GDM1 (cell line): Measurements from ENCODE around the gene RPP30.
"Not testable (repeated sequence)": the region's sequence is repeated elsewhere in the genome, so short reads cannot be mapped to it uniquely, and the experiment has no call there.

ENCODE experiments used
- DNase-seq: peaks from one replicate; lab custom pipeline; 2025; lab: John Stamatoyannopoulos, UW

The RPP30 gene

DNA sequence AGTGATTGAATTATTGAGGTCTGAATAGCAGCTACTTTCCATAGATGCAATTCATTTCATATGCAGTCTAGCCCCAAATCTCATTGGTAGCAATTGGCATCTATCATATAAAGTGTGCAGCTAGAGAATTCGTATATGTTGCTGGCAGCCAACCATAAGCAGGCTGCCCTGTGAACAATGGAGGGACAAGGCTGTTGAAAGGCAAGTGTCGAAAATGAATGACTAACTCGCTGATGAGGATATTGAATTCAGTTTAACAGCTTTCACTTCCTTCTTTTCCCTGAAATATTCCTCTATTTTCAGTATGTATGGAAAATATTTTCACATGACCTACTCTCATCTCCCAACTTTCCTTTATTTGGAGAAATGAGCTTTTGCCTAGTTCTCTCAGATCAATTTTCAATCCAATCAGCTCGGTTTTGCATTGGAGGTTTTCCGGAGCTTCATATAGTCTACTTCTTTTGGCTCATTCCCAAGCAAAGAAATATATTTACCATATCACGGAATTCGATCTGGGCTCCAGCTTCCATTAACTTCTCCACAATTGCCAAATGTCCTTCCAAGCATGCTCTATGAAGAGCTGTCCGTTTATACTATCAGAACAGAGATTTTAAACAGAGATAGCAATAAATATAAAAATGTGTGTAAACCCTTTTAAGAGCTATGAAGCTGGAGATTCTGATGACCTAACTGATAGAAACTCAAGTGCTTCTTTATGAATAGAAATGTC, 45.6 kb downstream of the RPP30 start:
- DNase-seq = no peak

DNA sequence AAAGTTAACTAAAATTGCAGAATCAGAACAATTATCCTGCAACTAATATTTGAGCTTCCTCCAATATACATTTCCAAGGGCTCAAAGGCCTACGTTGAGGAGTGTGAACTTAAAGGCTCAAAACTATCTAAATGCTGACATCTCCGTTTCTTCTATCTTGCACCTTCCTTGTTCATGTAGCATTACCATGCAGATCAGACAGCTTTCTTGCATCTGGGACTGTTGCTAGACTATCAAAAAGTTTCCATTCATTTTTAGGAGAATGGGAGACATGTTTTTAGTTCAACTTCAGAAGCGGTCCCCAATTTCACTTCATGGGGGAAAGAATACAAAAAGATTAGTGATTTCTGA, 46.2 kb downstream of the RPP30 start:
- no peak for DNase-seq

DNA sequence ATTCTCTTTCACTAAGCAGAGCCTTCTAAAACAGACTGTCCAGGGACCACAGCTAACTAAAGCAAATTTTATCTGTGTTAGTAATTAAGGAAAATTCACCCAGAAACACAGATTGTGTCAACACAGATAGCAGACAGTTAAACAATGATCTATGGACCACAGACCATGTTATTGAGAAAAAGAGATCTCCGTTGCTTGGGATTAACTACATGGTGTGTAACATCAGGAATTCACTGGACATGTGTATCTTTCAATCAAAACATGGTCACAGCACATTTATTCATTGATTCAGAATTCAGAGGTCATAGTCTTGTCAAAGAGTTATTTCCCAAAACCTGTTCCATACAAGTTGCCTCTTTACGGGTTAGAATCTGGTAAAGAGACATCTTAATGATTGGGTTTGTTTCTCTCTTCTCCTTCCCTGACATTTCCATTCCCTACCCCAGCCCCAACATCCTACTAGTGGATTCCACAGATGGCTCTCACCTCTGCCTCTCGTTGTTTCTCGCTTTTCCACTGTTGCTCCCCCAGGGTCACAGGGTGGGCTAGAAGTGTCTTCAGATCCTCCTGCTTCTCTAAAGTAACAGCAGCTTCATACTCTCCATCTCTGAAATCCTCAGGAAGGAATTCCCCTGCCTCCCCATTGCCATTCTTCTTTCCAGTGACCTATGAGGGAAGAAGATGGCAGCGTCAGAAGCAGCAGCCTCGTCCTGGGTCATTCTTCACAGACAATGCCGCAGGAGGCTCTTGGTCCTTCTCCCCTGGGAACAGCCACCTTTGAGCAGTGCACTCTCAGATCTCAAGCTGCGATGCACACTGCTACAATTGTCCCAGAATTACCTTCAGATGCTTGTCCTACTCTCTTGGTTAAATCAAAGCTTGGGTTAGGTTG, 48.2 kb downstream of the RPP30 start:
- DNase-seq = no peak

GRCh38 chr10:90920986-90921666, 49.4 kb downstream of the RPP30 start, which contains the start of gene ANKRD1:
Gene ANKRD1, minus strand, starts transcription at chr10:90921087. Its CDS starts 60 bp downstream, at chr10:90921027.
- no peak for DNase-seq

- no peak for DNase-seq
Observed at GRCh38 chr10:90921906-90922305, 50.1 kb downstream of the RPP30 start.

- no peak for DNase-seq
Observed at GRCh38 chr10:90923111-90923731, 51.4 kb downstream of the RPP30 start.

DNA sequence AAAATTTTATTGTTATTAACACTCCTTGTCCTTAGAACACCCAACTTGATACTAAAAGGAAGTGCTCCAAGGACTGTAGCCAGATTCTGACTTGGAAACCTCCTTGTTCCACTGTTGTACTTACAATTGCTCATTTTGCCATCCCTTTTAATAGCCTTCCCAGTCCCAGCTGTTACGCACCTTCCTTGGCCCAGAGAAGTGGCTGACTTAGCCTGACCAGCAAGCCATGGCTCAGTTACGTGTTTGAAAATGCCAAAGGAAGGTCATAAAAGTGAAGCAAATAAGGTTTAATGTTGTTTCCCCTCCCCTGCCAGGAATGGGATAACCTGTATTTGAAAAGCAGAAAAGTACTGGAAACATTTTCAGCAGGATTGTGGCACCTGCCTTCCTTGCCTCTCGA, 52.8 kb downstream of the RPP30 start:
- no peak for DNase-seq

DNA sequence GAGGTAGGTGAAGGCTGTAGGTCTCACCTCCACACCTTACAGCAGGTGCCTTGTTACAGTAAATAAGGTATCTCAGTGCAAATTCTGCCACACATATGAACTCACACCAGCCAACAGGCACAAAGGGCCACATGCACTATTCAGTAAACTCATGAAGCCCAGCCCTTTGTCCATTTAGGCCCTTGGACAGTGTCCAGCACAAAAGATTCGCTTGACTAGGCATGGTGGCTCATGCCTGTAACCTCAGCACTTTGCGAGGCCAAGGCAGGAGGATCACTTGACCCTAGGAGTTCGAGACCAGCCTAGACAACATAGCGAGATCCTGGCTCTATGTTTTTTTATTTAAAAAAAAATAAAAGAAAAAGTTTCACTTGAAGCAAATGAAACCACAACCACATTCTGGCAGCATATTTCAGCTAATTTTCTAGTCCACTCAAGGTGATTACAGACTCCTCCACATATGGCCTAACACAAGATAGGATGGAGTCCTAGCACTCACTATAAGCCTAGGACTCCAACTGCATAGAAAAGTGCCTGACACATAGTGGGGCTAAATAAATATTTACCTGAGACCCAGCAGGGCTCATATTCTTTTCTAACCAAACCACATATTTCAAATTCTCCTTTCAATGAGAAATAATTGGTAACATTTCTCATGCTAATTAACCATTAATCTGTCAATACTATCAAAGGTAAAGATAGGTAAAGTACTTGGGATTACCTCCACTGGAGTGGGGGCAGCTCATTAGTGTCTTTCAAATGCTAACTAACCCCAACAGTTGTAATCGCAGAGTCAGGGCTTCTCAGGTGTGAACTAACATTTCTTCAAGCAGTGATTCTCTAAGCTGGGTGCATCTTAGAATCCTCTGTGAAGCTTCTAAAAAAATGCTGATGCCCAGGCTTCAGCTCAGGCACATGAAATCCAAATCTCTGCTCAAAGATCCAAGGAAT, 53.6 kb downstream of the RPP30 start:
- DNase-seq = no peak

DNA sequence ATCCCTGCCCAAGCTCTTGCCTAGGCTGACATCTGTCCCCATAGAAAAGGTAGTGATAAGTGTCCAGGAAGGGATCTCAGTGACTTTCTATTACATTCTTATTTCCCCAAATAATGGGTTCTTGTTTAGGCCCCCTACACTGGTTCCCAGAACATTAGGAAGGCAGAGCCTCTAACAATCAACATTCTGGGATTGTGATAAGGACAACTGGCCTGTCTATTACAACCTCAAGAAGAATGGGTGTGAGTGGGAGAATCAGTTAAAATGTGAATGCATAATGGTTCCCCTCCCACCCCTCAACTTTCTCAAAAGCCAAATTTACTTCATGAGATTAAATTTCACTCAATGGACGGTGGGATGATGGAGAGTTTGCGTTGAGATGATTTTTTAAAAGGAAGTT, 55.5 kb downstream of the RPP30 start:
- no peak for DNase-seq

- DNase-seq = no peak
Observed at GRCh38 chr10:90929179-90929578, 57.4 kb downstream of the RPP30 start.

DNA sequence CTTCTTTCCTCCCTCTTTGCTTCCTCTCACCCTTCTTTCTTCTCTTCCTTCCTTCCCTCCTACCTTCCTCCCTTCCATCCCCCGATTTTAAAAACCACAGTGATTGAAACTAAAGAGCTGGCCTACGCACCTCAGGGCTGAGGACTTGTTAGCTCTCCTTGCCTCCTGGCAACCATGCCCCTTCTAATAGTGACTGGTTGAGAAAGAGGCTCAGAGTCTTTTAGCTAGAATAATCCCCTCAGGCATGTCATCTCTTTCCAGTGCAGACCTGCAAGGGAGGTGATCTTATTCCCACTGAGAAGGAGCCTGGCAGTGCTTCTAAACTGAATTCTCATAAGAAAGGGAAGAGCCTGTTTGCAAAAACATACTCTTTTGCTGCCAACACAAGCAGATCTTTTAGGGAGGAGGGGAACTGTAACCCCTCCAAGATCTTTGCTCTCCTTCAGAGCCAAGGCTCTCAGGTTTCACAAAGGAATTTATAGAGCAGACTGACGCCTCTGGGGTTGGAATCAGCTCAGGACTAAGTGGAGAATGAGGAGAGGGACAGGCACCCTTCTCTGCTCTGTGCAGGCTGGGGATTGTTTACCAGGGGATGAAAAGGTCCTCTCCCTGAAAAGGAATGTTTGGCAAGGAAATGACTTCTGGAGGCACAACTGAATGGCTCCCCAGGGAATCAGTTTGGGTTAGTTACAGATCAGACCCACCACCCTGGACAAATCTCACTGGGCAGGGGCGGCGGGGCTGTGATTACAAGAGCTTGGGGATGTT, 58.5 kb downstream of the RPP30 start:
- no peak for DNase-seq

- DNase-seq = peak; percentile 32
Observed at GRCh38 chr10:90930971-90931871, 59.4 kb downstream of the RPP30 start.

DNA sequence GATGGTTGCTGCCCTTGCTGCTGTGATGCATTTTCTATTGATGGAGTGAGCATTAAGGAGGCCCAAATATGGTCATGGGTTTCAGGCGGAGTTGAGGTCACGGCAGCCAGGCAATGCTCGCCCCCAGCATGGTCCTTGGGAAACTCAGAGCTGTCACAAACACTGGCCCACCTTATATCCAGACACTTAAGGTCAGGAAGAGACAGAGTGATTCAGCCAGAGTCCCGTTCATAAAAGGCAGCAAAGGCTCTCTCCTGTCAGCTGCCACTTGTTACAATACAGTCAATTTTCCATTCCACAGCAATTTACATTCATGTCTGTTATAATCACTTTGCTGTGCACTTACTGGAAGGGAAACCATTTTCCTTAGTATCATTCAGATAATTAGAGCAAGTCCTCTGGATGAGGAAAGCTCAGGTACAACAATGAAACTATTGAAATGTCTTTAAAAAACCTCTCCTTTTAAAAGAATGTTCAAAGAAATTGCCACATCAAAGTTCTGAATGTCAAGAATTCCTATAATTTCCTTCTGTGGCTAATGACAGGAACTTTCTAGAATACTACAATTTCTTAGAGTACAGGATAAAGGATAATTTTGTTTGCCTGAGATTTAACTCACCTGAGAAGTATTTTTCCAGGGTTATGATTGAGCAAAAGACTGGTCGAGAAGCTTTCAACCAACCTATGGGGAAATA, 64.0 kb downstream of the RPP30 start:
- no peak for DNase-seq

DNA sequence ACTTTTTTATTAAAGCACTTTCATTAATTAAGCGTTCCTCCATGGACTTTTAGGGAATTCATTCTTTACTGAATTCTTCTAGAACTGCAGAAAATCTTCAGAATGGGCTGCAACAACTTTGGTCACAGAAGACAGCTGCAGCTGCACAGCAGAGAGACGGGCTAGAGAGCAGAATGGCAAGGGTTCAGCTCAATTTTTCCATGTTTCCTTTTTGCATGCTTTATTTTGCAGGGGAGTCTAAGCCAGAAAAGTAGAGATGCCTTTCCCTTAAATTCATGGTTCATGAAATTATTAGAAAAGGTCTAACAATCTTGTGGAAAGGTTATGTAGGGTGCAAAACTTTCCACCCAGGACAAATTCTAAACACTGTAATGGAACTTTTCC, 64.5 kb downstream of the RPP30 start:
- no peak for DNase-seq

DNA sequence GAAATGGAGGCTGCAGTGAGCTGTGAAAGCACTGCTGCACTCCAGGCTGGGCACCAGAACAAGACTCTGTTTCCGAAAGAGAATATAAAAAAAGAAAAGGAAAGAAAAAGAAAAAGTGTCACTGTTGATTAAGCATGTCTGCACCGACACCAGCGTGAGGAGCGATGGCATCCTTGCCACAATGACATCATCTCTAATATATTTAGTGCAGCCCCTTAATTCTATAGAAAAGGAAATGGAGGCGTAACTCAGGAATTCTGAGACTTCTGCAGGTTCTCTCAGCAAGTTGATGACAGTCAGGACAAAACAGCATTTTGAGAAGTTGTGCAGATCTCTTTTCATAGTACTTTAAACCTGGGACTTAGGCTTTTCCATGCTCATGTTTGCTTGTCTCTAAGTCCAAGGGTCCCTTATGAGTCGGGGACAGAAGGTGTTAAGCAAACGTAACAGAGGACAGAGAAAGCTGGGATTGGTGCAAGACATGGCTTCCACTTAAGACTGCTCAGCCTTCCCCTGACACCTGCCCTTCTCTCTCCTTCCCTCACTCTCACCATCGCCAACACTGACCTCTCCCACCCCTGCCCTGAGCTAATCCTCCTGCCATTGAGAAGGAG, 66.0 kb downstream of the RPP30 start:
- DNase-seq = no peak

DNA sequence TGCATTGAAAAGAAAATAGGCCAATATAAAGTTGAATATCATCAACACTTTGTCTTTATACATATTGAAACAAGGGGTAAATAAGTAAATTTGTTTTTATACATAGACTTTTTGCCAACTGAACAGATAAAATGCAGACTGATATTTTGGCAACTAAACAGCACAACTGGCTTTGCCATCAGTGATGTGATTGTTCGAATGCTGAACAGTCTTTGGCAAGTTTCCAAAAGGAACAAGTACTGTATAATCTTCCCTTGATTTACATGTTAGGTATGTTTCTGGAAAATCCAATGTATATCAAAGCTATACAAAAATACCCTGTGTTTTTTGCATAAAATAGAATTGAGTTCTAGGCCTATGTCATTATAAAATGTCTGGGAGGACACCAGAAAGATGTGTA, 67.3 kb downstream of the RPP30 start:
- no peak for DNase-seq

GRCh38 chr10:90939648-90940047, 67.9 kb downstream of the RPP30 start:
- no peak for DNase-seq

DNA sequence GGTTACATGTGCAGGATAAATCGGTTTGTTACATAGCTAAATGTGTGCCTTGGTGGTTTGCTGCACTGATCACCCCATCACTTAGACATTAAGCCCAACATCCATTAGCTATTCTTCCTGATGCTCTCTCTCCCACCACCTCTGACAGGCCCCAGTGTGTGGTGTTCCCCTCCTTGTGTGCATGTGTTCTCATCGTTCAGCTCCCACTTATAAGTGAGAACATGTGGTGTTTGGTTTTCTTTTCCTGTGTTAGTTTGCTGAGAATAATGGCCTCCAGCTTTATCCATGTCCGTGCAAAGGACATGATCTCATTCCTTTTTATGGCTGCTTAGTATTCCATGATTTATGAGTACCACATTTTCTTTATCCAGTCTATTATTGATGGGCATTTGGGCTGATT, 71.2 kb downstream of the RPP30 start:
- DNase-seq = not testable (repeated sequence)
